PC-9 (cell line): ENCODE results near the gene B3GNT5.

Source experiments
- CTCF ChIP-seq: fragments of 200-600 bp; sonication (generic); conservative IDR thresholded peaks from 2 replicates; pipeline ENCODE4 v1.6.1; 2017; ENCODE audit warnings: mixed run types, antibody characterized with exemption, mild to moderate bottlenecking, moderate library complexity
- EZH2 ChIP-seq: fragments of 200-600 bp; sonication (generic); IDR thresholded peaks from 2 replicates; pipeline ENCODE4 v1.8.0; 2017; ENCODE audit warnings: antibody characterized with exemption, low read depth

GRCh38 chr3:183308751-183309150, 55.7 kb downstream of the B3GNT5 start:
- no peak for TF ChIP-seq CTCF
- no peak for TF ChIP-seq EZH2
